Measurements from ENCODE around the gene DACH1.

Gene DACH1

GRCh38 chr13:71830323-71830722 is 36.7 kb downstream of the DACH1 start:
- DNase-seq (ENCODE audit: low spot score): no peak
- H3K4me3 ChIP-seq (ENCODE audit: low read length in 2 of 2): no peak overlapping the region
- no peak overlapping the region for H2AK5ac ChIP-seq (ENCODE audit: low read depth, low read length)
- H4K8ac ChIP-seq (ENCODE audit: low read depth, low read length): no peak overlapping the region
- H3K9me3 ChIP-seq (replicated peaks in 1 of 2; ENCODE audit: control insufficient read depth in 2 of 2, insufficient read depth in 1 of 2, low read depth in 1 of 2, low read length in 2 of 2): peaks cover 0 to 2% of the 10 kb centered on the region in 2 donors
- H3K18ac ChIP-seq (ENCODE audit: low read length): no peak overlapping the region
- no peak overlapping the region for H2BK15ac ChIP-seq (ENCODE audit: low read length)
- H2BK120ac ChIP-seq (ENCODE audit: low read depth, low read length): no peak overlapping the region
- no peak overlapping the region for H2AFZ ChIP-seq (ENCODE audit: low read length)
- no peak overlapping the region for H3K4me2 ChIP-seq (ENCODE audit: insufficient read depth, low read length, poor library complexity, severe bottlenecking)
- H3K9ac ChIP-seq (ENCODE audit: low read depth, low read length, poor library complexity): no peak overlapping the region
- peaks cover 0 to 2% of the 10 kb centered on the region in 2 donors for H3K36me3 ChIP-seq (replicated peaks in 1 of 2; ENCODE audit: control insufficient read depth in 2 of 2, insufficient read depth in 2 of 2, low read length in 2 of 2)
- H4K91ac ChIP-seq (ENCODE audit: low read depth, low read length, poor library complexity): no peak overlapping the region
- H3K23ac ChIP-seq (ENCODE audit: low read depth, low read length, poor library complexity): no peak overlapping the region
- H3K4ac ChIP-seq (ENCODE audit: low read length): no peak overlapping the region
- no peak overlapping the region for H2BK12ac ChIP-seq (ENCODE audit: low read length)
- no peak overlapping the region for H3K27ac ChIP-seq (replicated peaks; ENCODE audit: low read length)
- WGBS, 2 donors (ENCODE audit: extremely low coverage in 2 of 2, insufficient read length in 2 of 2, insufficient replicate concordance in 1 of 2): no CpG with 5 or more reads among the region's 5 CpGs
- H3K79me1 ChIP-seq (ENCODE audit: low read depth, low read length): no peaks in the 10 kb centered on the region
- H2BK5ac ChIP-seq (ENCODE audit: low read length): no peak overlapping the region
- H3K4me1 ChIP-seq (ENCODE audit: control insufficient read depth in 2 of 2, insufficient read depth in 1 of 2, low read depth in 1 of 2, low read length in 2 of 2): peaks cover 8% of the 10 kb centered on the region in 2 donors
- no peak overlapping the region for H3K14ac ChIP-seq (ENCODE audit: low read length)
- H3K27me3 ChIP-seq (ENCODE audit: control insufficient read depth in 3 of 3, insufficient read depth in 3 of 3, low read depth in 1 of 3, low read length in 3 of 3): peaks cover 0 to 2% (median 0%) of the 10 kb centered on the region in 3 experiments

- Histone ChIP-seq H2BK15ac (ENCODE audit: low read length) (no peak overlapping the region), H3K27ac (replicated peaks; ENCODE audit: low read length) (no peak overlapping the region), H3K14ac (ENCODE audit: low read length) (no peak overlapping the region), H3K4me3 (ENCODE audit: low read length in 2 of 2) (no peak overlapping the region), H3K36me3 (replicated peaks in 1 of 2; ENCODE audit: control insufficient read depth in 2 of 2, insufficient read depth in 2 of 2, low read length in 2 of 2) (peaks cover 0 to 2% of the 10 kb centered on the region in 2 donors), H2AK5ac (ENCODE audit: low read depth, low read length) (no peak overlapping the region), H3K4ac (ENCODE audit: low read length) (no peak overlapping the region), H3K27me3 (ENCODE audit: control insufficient read depth in 3 of 3, insufficient read depth in 3 of 3, low read depth in 1 of 3, low read length in 3 of 3) (peaks cover 0 to 2% (median 0%) of the 10 kb centered on the region in 3 experiments), H2AFZ (ENCODE audit: low read length) (no peak overlapping the region), H3K18ac (ENCODE audit: low read length) (no peak overlapping the region), H3K23ac (ENCODE audit: low read depth, low read length, poor library complexity) (no peak overlapping the region), H2BK5ac (ENCODE audit: low read length) (no peak overlapping the region), H4K8ac (ENCODE audit: low read depth, low read length) (no peak overlapping the region), H3K79me1 (ENCODE audit: low read depth, low read length) (no peaks in the 10 kb centered on the region), H4K91ac (ENCODE audit: low read depth, low read length, poor library complexity) (no peak overlapping the region), H3K9ac (ENCODE audit: low read depth, low read length, poor library complexity) (no peak overlapping the region), H3K4me2 (ENCODE audit: insufficient read depth, low read length, poor library complexity, severe bottlenecking) (no peak overlapping the region), H3K9me3 (replicated peaks in 1 of 2; ENCODE audit: control insufficient read depth in 2 of 2, insufficient read depth in 1 of 2, low read depth in 1 of 2, low read length in 2 of 2) (peaks cover 0 to 2% of the 10 kb centered on the region in 2 donors), H3K4me1 (ENCODE audit: control insufficient read depth in 2 of 2, insufficient read depth in 1 of 2, low read depth in 1 of 2, low read length in 2 of 2) (peaks cover 8% of the 10 kb centered on the region in 2 donors), H2BK12ac (ENCODE audit: low read length) (no peak overlapping the region), H2BK120ac (ENCODE audit: low read depth, low read length) (no peak overlapping the region)
- WGBS, 2 donors (ENCODE audit: extremely low coverage in 2 of 2, insufficient read length in 2 of 2, insufficient replicate concordance in 1 of 2): no CpG with 5 or more reads among the region's 1 CpG
- no peak for DNase-seq (ENCODE audit: low spot score)
Measured at GRCh38 chr13:71829547-71829946, 37.5 kb downstream of the DACH1 start.

- Histone ChIP-seq H2BK15ac (ENCODE audit: low read length) (no peak overlapping the region), H2BK5ac (ENCODE audit: low read length) (no peak overlapping the region), H3K4me3 (ENCODE audit: low read length in 2 of 2) (no peak overlapping the region), H3K9me3 (replicated peaks in 1 of 2; ENCODE audit: control insufficient read depth in 2 of 2, insufficient read depth in 1 of 2, low read depth in 1 of 2, low read length in 2 of 2) (peaks cover 0 to 2% of the 10 kb centered on the region in 2 donors), H2BK120ac (ENCODE audit: low read depth, low read length) (no peak overlapping the region), H3K36me3 (replicated peaks in 1 of 2; ENCODE audit: control insufficient read depth in 2 of 2, insufficient read depth in 2 of 2, low read length in 2 of 2) (peaks cover 0 to 2% of the 10 kb centered on the region in 2 donors), H3K9ac (ENCODE audit: low read depth, low read length, poor library complexity) (no peak overlapping the region), H3K27ac (replicated peaks; ENCODE audit: low read length) (peak overlapping the region; percentile 16), H4K91ac (ENCODE audit: low read depth, low read length, poor library complexity) (no peak overlapping the region), H2BK12ac (ENCODE audit: low read length) (no peak overlapping the region), H3K14ac (ENCODE audit: low read length) (no peak overlapping the region), H3K4me1 (ENCODE audit: control insufficient read depth in 2 of 2, insufficient read depth in 1 of 2, low read depth in 1 of 2, low read length in 2 of 2) (peaks cover 8% of the 10 kb centered on the region in 2 donors), H2AFZ (ENCODE audit: low read length) (no peak overlapping the region), H4K8ac (ENCODE audit: low read depth, low read length) (no peak overlapping the region), H3K79me1 (ENCODE audit: low read depth, low read length) (no peaks in the 10 kb centered on the region), H2AK5ac (ENCODE audit: low read depth, low read length) (no peak overlapping the region), H3K27me3 (ENCODE audit: control insufficient read depth in 3 of 3, insufficient read depth in 3 of 3, low read depth in 1 of 3, low read length in 3 of 3) (peaks cover 0 to 2% (median 0%) of the 10 kb centered on the region in 3 experiments), H3K4ac (ENCODE audit: low read length) (no peak overlapping the region), H3K18ac (ENCODE audit: low read length) (no peak overlapping the region), H3K23ac (ENCODE audit: low read depth, low read length, poor library complexity) (no peak overlapping the region), H3K4me2 (ENCODE audit: insufficient read depth, low read length, poor library complexity, severe bottlenecking) (no peak overlapping the region)
- WGBS, 2 donors (ENCODE audit: extremely low coverage in 2 of 2, insufficient read length in 2 of 2, insufficient replicate concordance in 1 of 2): no CpG with 5 or more reads among the region's 2 CpGs
- DNase-seq (ENCODE audit: low spot score): no peak
Measured at GRCh38 chr13:71828564-71828963, 38.4 kb downstream of the DACH1 start.

- Histone ChIP-seq H3K14ac (ENCODE audit: low read length) (no peak overlapping the region), H2BK15ac (ENCODE audit: low read length) (no peak overlapping the region), H3K79me1 (ENCODE audit: low read depth, low read length) (no peaks in the 10 kb centered on the region), H3K23ac (ENCODE audit: low read depth, low read length, poor library complexity) (no peak overlapping the region), H3K4me2 (ENCODE audit: insufficient read depth, low read length, poor library complexity, severe bottlenecking) (no peak overlapping the region), H3K9ac (ENCODE audit: low read depth, low read length, poor library complexity) (no peak overlapping the region), H3K9me3 (replicated peaks in 1 of 2; ENCODE audit: control insufficient read depth in 2 of 2, insufficient read depth in 1 of 2, low read depth in 1 of 2, low read length in 2 of 2) (peaks cover 0 to 2% of the 10 kb centered on the region in 2 donors), H4K8ac (ENCODE audit: low read depth, low read length) (no peak overlapping the region), H2AFZ (ENCODE audit: low read length) (no peak overlapping the region), H3K4ac (ENCODE audit: low read length) (no peak overlapping the region), H3K27me3 (ENCODE audit: control insufficient read depth in 3 of 3, insufficient read depth in 3 of 3, low read depth in 1 of 3, low read length in 3 of 3) (peaks cover 0 to 2% (median 0%) of the 10 kb centered on the region in 3 experiments), H3K18ac (ENCODE audit: low read length) (no peak overlapping the region), H4K91ac (ENCODE audit: low read depth, low read length, poor library complexity) (no peak overlapping the region), H3K27ac (replicated peaks; ENCODE audit: low read length) (no peak overlapping the region), H3K36me3 (replicated peaks in 1 of 2; ENCODE audit: control insufficient read depth in 2 of 2, insufficient read depth in 2 of 2, low read length in 2 of 2) (peaks cover 0 to 2% of the 10 kb centered on the region in 2 donors), H3K4me3 (ENCODE audit: low read length in 2 of 2) (no peak overlapping the region), H2BK12ac (ENCODE audit: low read length) (no peak overlapping the region), H2BK5ac (ENCODE audit: low read length) (no peak overlapping the region), H2AK5ac (ENCODE audit: low read depth, low read length) (no peak overlapping the region), H2BK120ac (ENCODE audit: low read depth, low read length) (no peak overlapping the region), H3K4me1 (ENCODE audit: control insufficient read depth in 2 of 2, insufficient read depth in 1 of 2, low read depth in 1 of 2, low read length in 2 of 2) (peaks cover 8% of the 10 kb centered on the region in 2 donors)
- WGBS, 2 donors (ENCODE audit: extremely low coverage in 2 of 2, insufficient read length in 2 of 2, insufficient replicate concordance in 1 of 2): no CpG with 5 or more reads among the region's 6 CpGs
- no peak for DNase-seq (ENCODE audit: low spot score)
Measured at GRCh38 chr13:71828117-71828516, 38.9 kb downstream of the DACH1 start.
